Pancreas (tissue), 10 donors: Measurements from ENCODE around the gene GPANK1. TPM values are rescaled to one million over a fixed set of nuclear protein-coding genes. Genes with fewer than 3 reads are reported as not detected.

Source experiments
- ATAC-seq, 4 donors: fragments of 200-7000 bp; cut with Tn5 transposase; one replicate each; pipeline versions ENCODE4 v1.8.0 to v1.9.1; 2020; ENCODE audit warnings: mild to moderate bottlenecking in 4 of 4, moderate library complexity in 4 of 4
- DNase-seq, 6 donors: peaks; one replicate each; pipeline ENCODE4 v3.0.0-alpha.2; 2020
- FAIRE-seq: peaks from 2 replicates; lab custom pipeline; 2012; peaks lifted over from hg19 to GRCh38; lab: Jason Lieb, UNC
- H3K27ac ChIP-seq, 4 donors: fragments of 200-600 bp; sonication (generic); 1 replicate in 3 of 4; 2 replicates in 1 of 4; pipeline versions ENCODE4 v1.5.0 to v1.8.0; 2020
- H3K27me3 ChIP-seq, 4 donors: fragments of 200-600 bp; one replicate each; pipeline ENCODE4 v1.8.0; 2021
- H3K36me3 ChIP-seq, 3 donors: fragments of 200-600 bp; sonication (generic) in 1 of 3; one replicate each; pipeline versions ENCODE4 v1.5.0 to v1.8.0; 2020 to 2021
- H3K4me1 ChIP-seq, 3 donors: fragments of 200-600 bp; one replicate each; pipeline ENCODE4 v1.8.0; 2021
- H3K4me3 ChIP-seq, 4 donors: fragments of 200-600 bp; sonication (generic) in 2 of 4; one replicate each; pipeline versions ENCODE4 v1.5.0 to v1.8.0; 2020 to 2021
- H3K9me3 ChIP-seq, 4 donors: fragments of 200-600 bp; one replicate each; pipeline ENCODE4 v1.8.0; 2021
- WGBS, 2 donors: extraction: QIAGEN DNeasy Blood & Tissue Kit; methylation state at CpG; one replicate each; pipeline ENCODE4 v1.1.7; 2013; 5-methylcytosine and 5-hydroxymethylcytosine counted together
- intact Hi-C, 3 donors: fragments of 100-400 bp; cut with DNase I; formaldehyde crosslinking; loops; one replicate each; pipeline versions ENCODE4 v1.11.1 to v1.14.2; 2022
- microRNA-seq, 2 donors: library from miRNA; unstranded; fragments of <30 nt; microRNA quantifications; one replicate each; pipeline versions ENCODE4 to v1.1.0, GENCODE V29; 2019 to 2020
- polyA plus RNA-seq, 2 donors: library from polyadenylated mRNA; stranded (reverse); fragments of 200-250 nt; gene quantifications; one replicate each; pipeline ENCODE4 v1.2.3, GENCODE V29; 2013
- total RNA-seq, 6 donors: library from RNA; stranded (reverse); fragmentation: NEBNext Ultra II Directional in 4 of 6; extraction: Animal tissue kit (Norgen Biotek cat#: 25700) in 4 of 6; gene quantifications; one replicate each; pipeline versions ENCODE4 v1.2.1 to v1.2.4, GENCODE V29; 2021 to 2023
- TF ChIP-seq, protein P1 (sequence below), 4 donors: fragments of 200-600 bp; sonication (generic) in 3 of 4; IDR thresholded peaks; one replicate each; pipeline versions ENCODE4 v1.5.0 to v1.8.0; 2021; ENCODE audit warnings: antibody characterized with exemption in 4 of 4
- donor health status: healthy with polysubstance abuse.
- donor health status: DM: no; HTN: no; CAD: no; lungs with moderate emphysema.
- donor health status: DM: no; HTN: no; CAD: no.
- donor health status: control.
- donor health status: control.
- donor health status: Bipolar disorder and iron deficiency.
- donor health status: DM: yes; HTN: yes; CAD: no.
- donor health status: DM: no; HTN: no; CAD: no.
- donor health status: DM: no; HTN: no; CAD: no.
- donor health status: DM: yes; HTN: yes; CAD: no.

The GPANK1 gene
- total and polyA plus RNA-seq, 8 donors = 5.5 to 11.6 (median 7.0) TPM

DNA sequence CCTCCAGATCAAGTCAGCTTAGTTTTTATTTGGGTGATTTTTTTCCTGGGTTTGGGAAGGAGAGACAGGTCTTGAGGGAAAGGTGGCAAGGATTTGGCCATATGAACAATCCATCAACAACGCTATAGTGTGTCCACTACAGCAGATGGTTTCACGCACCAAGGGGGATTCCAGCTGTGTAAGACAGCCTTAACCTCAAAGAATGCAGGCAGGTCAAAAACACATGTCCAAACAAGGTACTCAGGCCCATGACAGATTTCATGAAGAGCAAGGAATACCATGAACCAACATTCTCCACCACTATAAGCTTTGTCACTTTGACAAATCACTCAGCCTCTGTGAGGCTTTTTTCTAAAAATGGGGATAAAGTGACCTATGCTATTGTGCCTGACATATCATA is 47.8 kb downstream of the GPANK1 start:
- H3K36me3 ChIP-seq = no peaks in the 10 kb centered on the region
- DNase-seq (no peak), FAIRE-seq (no peak), ATAC-seq (no peak)
- intact Hi-C loops = no loop called here
- peaks cover 0 to 3% (median under 1%) of the 10 kb centered on the region in 3 donors for H3K4me1 ChIP-seq
- WGBS, 2 donors = 87 to 92% methylated on average over 2 of the region's 2 CpGs
- no peak overlapping the region for H3K27ac ChIP-seq
- TF ChIP-seq, protein P1, sequence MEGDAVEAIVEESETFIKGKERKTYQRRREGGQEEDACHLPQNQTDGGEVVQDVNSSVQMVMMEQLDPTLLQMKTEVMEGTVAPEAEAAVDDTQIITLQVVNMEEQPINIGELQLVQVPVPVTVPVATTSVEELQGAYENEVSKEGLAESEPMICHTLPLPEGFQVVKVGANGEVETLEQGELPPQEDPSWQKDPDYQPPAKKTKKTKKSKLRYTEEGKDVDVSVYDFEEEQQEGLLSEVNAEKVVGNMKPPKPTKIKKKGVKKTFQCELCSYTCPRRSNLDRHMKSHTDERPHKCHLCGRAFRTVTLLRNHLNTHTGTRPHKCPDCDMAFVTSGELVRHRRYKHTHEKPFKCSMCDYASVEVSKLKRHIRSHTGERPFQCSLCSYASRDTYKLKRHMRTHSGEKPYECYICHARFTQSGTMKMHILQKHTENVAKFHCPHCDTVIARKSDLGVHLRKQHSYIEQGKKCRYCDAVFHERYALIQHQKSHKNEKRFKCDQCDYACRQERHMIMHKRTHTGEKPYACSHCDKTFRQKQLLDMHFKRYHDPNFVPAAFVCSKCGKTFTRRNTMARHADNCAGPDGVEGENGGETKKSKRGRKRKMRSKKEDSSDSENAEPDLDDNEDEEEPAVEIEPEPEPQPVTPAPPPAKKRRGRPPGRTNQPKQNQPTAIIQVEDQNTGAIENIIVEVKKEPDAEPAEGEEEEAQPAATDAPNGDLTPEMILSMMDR (IDR thresholded peaks at IDR 0.05) = no peak
- H3K9me3 ChIP-seq = no peaks in the 10 kb centered on the region
- no peak overlapping the region for H3K4me3 ChIP-seq
- no peaks in the 10 kb centered on the region for H3K27me3 ChIP-seq

DNA sequence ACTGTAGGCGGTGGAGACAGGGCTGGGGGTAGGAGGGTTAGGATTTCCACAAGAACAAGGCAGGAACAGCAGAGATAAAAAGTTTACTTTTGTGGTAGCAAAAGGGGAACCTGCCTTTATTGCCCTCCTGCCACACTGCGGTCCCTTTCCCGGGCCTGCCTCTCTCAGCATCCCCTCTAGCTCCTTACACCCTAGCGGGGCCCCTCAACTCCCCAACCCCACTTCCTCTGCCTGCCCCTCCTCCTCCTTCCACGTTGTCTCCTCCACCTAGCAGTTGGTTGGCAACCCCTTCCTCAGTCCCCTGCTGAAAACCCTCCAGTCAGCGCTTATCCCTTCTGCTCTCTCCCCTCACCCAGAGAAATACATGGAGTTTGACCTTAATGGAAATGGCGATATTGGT is 49.0 kb downstream of the GPANK1 start:
- FAIRE-seq = no peak

DNA sequence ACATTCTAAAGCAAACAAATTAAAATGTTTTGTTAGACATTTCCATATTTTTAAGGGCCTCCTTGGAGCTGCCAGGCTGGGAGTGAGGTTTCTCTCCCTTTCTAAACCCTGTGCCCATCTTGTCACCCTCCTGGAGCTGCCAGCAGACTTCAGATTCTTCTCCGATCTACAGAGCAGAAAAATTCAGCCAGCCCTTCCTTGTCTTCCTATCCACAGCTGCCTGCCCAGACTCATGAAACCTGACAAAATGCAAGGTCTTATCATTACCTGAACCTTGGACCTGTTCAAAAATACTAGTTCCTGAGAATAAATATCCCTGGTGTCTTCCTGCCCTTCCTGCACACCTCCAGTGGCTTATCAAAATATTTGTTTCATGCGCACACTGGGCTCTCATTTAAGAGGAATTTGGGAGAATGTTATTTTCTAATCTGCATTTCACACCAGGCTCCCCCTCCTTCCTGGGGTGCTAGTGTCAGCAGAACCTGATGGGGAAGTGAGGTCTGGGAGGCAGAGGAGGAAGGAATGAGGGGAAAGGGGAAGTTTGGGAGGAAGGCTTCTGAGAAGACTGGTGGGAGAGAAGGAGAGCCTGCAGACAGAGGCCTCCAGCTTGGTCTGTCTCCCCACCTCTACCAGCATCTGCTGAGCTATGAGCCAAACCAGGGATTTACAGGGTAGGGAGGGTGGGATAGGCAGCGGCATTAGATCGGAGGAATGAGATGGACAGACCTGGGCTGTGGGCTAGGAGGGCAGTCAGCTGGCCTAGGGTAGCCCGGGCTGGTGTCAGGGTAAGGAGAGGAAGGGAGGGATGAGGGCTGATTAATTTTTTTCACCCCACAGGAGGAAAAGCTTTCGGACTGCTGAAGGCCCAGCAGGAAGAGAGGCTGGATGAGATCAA is 49.9 kb downstream of the GPANK1 start, which contains the start of gene AIF1:
AIF1 (plus strand) TSS at position 551 of the 895 bp plus-strand sequence; CDS start at position 647, 96 bp downstream.
- peak in 3 of 4 donors; percentile 9 to 25 (median 19) for ATAC-seq
- DNase-seq = no peak
- peak within 1 kb of the TSS in 2 of 4 donors; percentile 2 to 15 for H3K27ac ChIP-seq
- intact Hi-C loops = no loop called here
- no peaks in the 10 kb centered on the region for H3K4me1 ChIP-seq
- no peaks in the 10 kb centered on the region for H3K36me3 ChIP-seq
- no peak for FAIRE-seq
- peak within 1 kb of the TSS in 1 of 4 donors; percentile 20 for H3K4me3 ChIP-seq
- 60 to 65% methylated on average over 6 of the region's 6 CpGs for WGBS, 2 donors
- H3K27me3 ChIP-seq = no peaks in the 10 kb centered on the region
- TF ChIP-seq, protein P1 (IDR thresholded peaks at IDR 0.05) = no peak
- H3K9me3 ChIP-seq = no peaks in the 10 kb centered on the region

More for the DNA sequence above, 49.0 kb downstream of the GPANK1 start:
- H3K27me3 ChIP-seq = no peaks in the 10 kb centered on the region
- peak in 1 of 6 donors; percentile 55 for DNase-seq
- peak overlapping the region in 1 of 4 donors; percentile 20 for H3K4me3 ChIP-seq
- H3K4me1 ChIP-seq = no peaks in the 10 kb centered on the region
- peak overlapping the region in 1 of 4 donors; percentile 11 for H3K27ac ChIP-seq
- no peaks in the 10 kb centered on the region for H3K36me3 ChIP-seq
- 75 to 81% methylated on average over 7 of the region's 7 CpGs for WGBS, 2 donors
- TF ChIP-seq, protein P1 (IDR thresholded peaks at IDR 0.05) = no peak
- no peaks in the 10 kb centered on the region for H3K9me3 ChIP-seq
- ATAC-seq = no peak
- intact Hi-C loops = no loop called here

DNA sequence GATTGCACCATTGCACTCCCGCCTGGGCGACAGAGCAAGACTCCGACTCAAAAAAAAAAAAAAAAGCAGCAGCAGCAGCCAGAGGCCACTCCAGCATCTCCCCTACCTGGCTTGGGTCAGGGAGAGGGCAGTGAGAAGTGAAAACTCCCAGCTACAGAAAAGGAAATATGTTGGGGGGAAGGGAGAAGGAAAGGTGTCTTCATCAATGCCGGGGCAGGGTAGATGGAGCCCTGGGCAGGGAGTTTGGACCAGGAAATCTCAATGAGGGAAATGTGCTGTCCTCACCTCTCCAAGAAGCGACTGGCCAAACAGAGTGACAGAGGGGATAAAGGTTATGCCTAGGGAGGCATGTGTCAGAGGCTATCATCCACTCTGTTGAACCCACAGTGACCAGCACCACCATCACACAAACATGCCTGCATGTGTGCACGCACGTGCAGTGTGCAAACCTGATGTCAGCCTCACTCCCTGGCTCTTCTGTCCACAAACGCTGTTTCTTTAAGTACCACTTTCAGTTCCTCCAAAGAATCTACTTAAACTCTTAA is 50.6 kb downstream of the GPANK1 start:
- no peaks in the 10 kb centered on the region for H3K27me3 ChIP-seq
- H3K4me3 ChIP-seq = no peak overlapping the region
- no peak for DNase-seq
- no peaks in the 10 kb centered on the region for H3K4me1 ChIP-seq
- H3K9me3 ChIP-seq = no peaks in the 10 kb centered on the region
- 84% methylated on average over 8 of the region's 8 CpGs for WGBS, 2 donors
- no peak for FAIRE-seq
- no peak overlapping the region for H3K27ac ChIP-seq
- no peaks in the 10 kb centered on the region for H3K36me3 ChIP-seq
- peak in 2 of 4 donors; percentile 35 to 54 for ATAC-seq
- intact Hi-C loops = no loop called here
- TF ChIP-seq, protein P1 (IDR thresholded peaks at IDR 0.05) = no peak

Small RNAs within 50 kb of the gene (microRNA-seq; reads per million reads assigned to microRNA genes)
- gene MIR4646 (0.59 to 1.2 reads per million in 2 donors), gene MIR6832 (0 reads per million in 2 donors)

Other genes with a start within 250 kb of the GPANK1 start
Only the 30 nearest of the 37 such genes appear.
- gene MCCD1, start 136.0 kb downstream of the GPANK1 start, total RNA-seq = not detected
- gene MCCD1, start 136.0 kb downstream of the GPANK1 start, polyA plus RNA-seq = not detected
- gene DDX39B, start 123.0 kb downstream of the GPANK1 start, total RNA-seq = 100 to 1,000 TPM; 134 to 233 (median 153) TPM
- gene DDX39B, start 123.0 kb downstream of the GPANK1 start, polyA plus RNA-seq = 100 to 1,000 TPM; 423 to 669 TPM
- under 1 TPM; 0.16 to 0.81 (median 0.36) TPM for gene ATP6V1G2, start 118.4 kb downstream of the GPANK1 start, total RNA-seq
- gene ATP6V1G2, start 118.4 kb downstream of the GPANK1 start, polyA plus RNA-seq = 1 to 10 TPM; 1.9 to 2.1 TPM
- 10 to 100 TPM; 12.1 to 25.3 (median 20.8) TPM for gene NFKBIL1, start 117.4 kb downstream of the GPANK1 start, total RNA-seq
- gene NFKBIL1, start 117.4 kb downstream of the GPANK1 start, polyA plus RNA-seq = 10 to 100 TPM; 26.5 to 46.0 TPM
- 1 to 10 TPM in 1 of 6 donors, under 1 TPM in 1, not detected in 4; 0.12 to 1.3 TPM for gene LTA, start 92.7 kb downstream of the GPANK1 start, total RNA-seq
- gene LTA, start 92.7 kb downstream of the GPANK1 start, polyA plus RNA-seq = under 1 TPM; 0.05 to 0.15 TPM
- under 1 TPM in 5 of 6 donors, not detected in 1; 0.29 to 0.87 (median 0.58) TPM for gene TNF, start 89.4 kb downstream of the GPANK1 start, total RNA-seq
- gene TNF, start 89.4 kb downstream of the GPANK1 start, polyA plus RNA-seq = under 1 TPM; 0.11 to 0.42 TPM
- 10 to 100 TPM in 1 of 6 donors, 1 to 10 TPM in 3, under 1 TPM in 2; 0.71 to 19.4 (median 1.9) TPM for gene LTB, start 82.6 kb downstream of the GPANK1 start, total RNA-seq
- 1 to 10 TPM; 1.4 to 7.3 TPM for gene LTB, start 82.6 kb downstream of the GPANK1 start, polyA plus RNA-seq
- gene LST1, start 78.7 kb downstream of the GPANK1 start, total RNA-seq = 10 to 100 TPM in 2 of 6 donors, 1 to 10 TPM in 2, under 1 TPM in 2; 0.56 to 12.9 (median 2.6) TPM
- 1 to 10 TPM; 6.0 to 6.2 TPM for gene LST1, start 78.7 kb downstream of the GPANK1 start, polyA plus RNA-seq
- under 1 TPM in 1 of 6 donors, not detected in 5; 0.28 TPM for gene NCR3, start 72.0 kb downstream of the GPANK1 start, total RNA-seq
- not detected for gene NCR3, start 72.0 kb downstream of the GPANK1 start, polyA plus RNA-seq
- 10 to 100 TPM in 2 of 6 donors, 1 to 10 TPM in 4; 1.1 to 18.6 (median 5.3) TPM for gene AIF1, start 49.8 kb downstream of the GPANK1 start, total RNA-seq
- 10 to 100 TPM; 16.2 to 16.4 TPM for gene AIF1, start 49.8 kb downstream of the GPANK1 start, polyA plus RNA-seq
- 10 to 100 TPM; 45.3 to 97.6 (median 73.5) TPM for gene PRRC2A, start 44.3 kb downstream of the GPANK1 start, total RNA-seq
- gene PRRC2A, start 44.3 kb downstream of the GPANK1 start, polyA plus RNA-seq = 100 to 1,000 TPM; 138 to 144 TPM
- 100 to 1,000 TPM in 4 of 6 donors, 10 to 100 TPM in 2; 93.3 to 160 (median 113) TPM for gene BAG6, start 12.3 kb downstream of the GPANK1 start, total RNA-seq
- gene BAG6, start 12.3 kb downstream of the GPANK1 start, polyA plus RNA-seq = 100 to 1,000 TPM; 283 to 292 TPM
- gene APOM, start 9.1 kb downstream of the GPANK1 start, total RNA-seq = 1 to 10 TPM in 3 of 6 donors, under 1 TPM in 3; 0.62 to 2.6 (median 0.98) TPM
- 1 to 10 TPM; 3.4 to 5.0 TPM for gene APOM, start 9.1 kb downstream of the GPANK1 start, polyA plus RNA-seq
- 10 to 100 TPM in 1 of 6 donors, 1 to 10 TPM in 5; 6.9 to 12.0 (median 9.0) TPM for gene C6orf47, start 4.2 kb downstream of the GPANK1 start, total RNA-seq
- gene C6orf47, start 4.2 kb downstream of the GPANK1 start, polyA plus RNA-seq = 10 to 100 TPM; 10.8 to 11.2 TPM
- gene CSNK2B, start 1.1 kb upstream of the GPANK1 start, total RNA-seq = 10 to 100 TPM; 48.1 to 65.9 (median 57.8) TPM
- 100 to 1,000 TPM in 1 of 2 donors, 10 to 100 TPM in 1; 86.8 to 116 TPM for gene CSNK2B, start 1.1 kb upstream of the GPANK1 start, polyA plus RNA-seq
- gene LY6G5B, start 5.0 kb upstream of the GPANK1 start, total RNA-seq = 1 to 10 TPM; 3.0 to 8.2 (median 4.0) TPM
- gene LY6G5B, start 5.0 kb upstream of the GPANK1 start, polyA plus RNA-seq = 10 to 100 TPM in 1 of 2 donors, 1 to 10 TPM in 1; 9.2 to 11.4 TPM
- gene LY6G5C, start 16.1 kb upstream of the GPANK1 start, total RNA-seq = 1 to 10 TPM; 1.6 to 2.9 (median 2.3) TPM
- 1 to 10 TPM; 2.4 to 2.5 TPM for gene LY6G5C, start 16.1 kb upstream of the GPANK1 start, polyA plus RNA-seq
- gene ABHD16A, start 38.3 kb upstream of the GPANK1 start, total RNA-seq = 10 to 100 TPM; 14.9 to 34.2 (median 19.7) TPM
- gene ABHD16A, start 38.3 kb upstream of the GPANK1 start, polyA plus RNA-seq = 10 to 100 TPM; 31.9 to 61.5 TPM
- not detected for gene LY6G6F, start 41.9 kb upstream of the GPANK1 start, total RNA-seq
- gene LY6G6F, start 41.9 kb upstream of the GPANK1 start, polyA plus RNA-seq = not detected
- not detected for gene LY6G6D, start 50.4 kb upstream of the GPANK1 start, total RNA-seq
- gene LY6G6D, start 50.4 kb upstream of the GPANK1 start, polyA plus RNA-seq = not detected
- not detected for gene LY6G6C, start 56.7 kb upstream of the GPANK1 start, total RNA-seq
- gene LY6G6C, start 56.7 kb upstream of the GPANK1 start, polyA plus RNA-seq = not detected
- gene MPIG6B, start 58.4 kb upstream of the GPANK1 start, total RNA-seq = under 1 TPM in 1 of 6 donors, not detected in 5; 0.06 TPM
- gene MPIG6B, start 58.4 kb upstream of the GPANK1 start, polyA plus RNA-seq = under 1 TPM in 1 of 2 donors, not detected in 1; 0.05 TPM
- gene DDAH2, start 64.3 kb upstream of the GPANK1 start, total RNA-seq = 10 to 100 TPM in 4 of 6 donors, 1 to 10 TPM in 2; 6.5 to 32.8 (median 13.0) TPM
- 10 to 100 TPM; 58.2 to 68.8 TPM for gene DDAH2, start 64.3 kb upstream of the GPANK1 start, polyA plus RNA-seq
- 100 to 1,000 TPM in 2 of 6 donors, 10 to 100 TPM in 4; 61.0 to 150 (median 80.8) TPM for gene CLIC1, start 71.5 kb upstream of the GPANK1 start, total RNA-seq
- gene CLIC1, start 71.5 kb upstream of the GPANK1 start, polyA plus RNA-seq = 100 to 1,000 TPM in 1 of 2 donors, 10 to 100 TPM in 1; 91.8 to 154 TPM
- 1 to 10 TPM; 2.2 to 7.6 (median 5.3) TPM for gene MSH5, start 75.0 kb upstream of the GPANK1 start, total RNA-seq
- gene MSH5, start 75.0 kb upstream of the GPANK1 start, polyA plus RNA-seq = 10 to 100 TPM; 11.3 to 17.4 TPM
- 1 to 10 TPM in 1 of 6 donors, under 1 TPM in 4, not detected in 1; 0.51 to 1.9 (median 0.64) TPM for gene SAPCD1, start 97.7 kb upstream of the GPANK1 start, total RNA-seq
- gene SAPCD1, start 97.7 kb upstream of the GPANK1 start, polyA plus RNA-seq = 10 to 100 TPM in 1 of 2 donors, 1 to 10 TPM in 1; 4.8 to 11.1 TPM
- 1 to 10 TPM; 2.9 to 5.0 (median 4.3) TPM for gene VWA7, start 112.3 kb upstream of the GPANK1 start, total RNA-seq
- gene VWA7, start 112.3 kb upstream of the GPANK1 start, polyA plus RNA-seq = 10 to 100 TPM in 1 of 2 donors, 1 to 10 TPM in 1; 5.6 to 11.9 TPM
- gene VARS1, start 130.8 kb upstream of the GPANK1 start, total RNA-seq = 10 to 100 TPM; 22.0 to 48.1 (median 36.2) TPM
- gene VARS1, start 130.8 kb upstream of the GPANK1 start, polyA plus RNA-seq = 10 to 100 TPM; 35.3 to 67.3 TPM
- gene LSM2, start 142.0 kb upstream of the GPANK1 start, total RNA-seq = 10 to 100 TPM; 11.0 to 23.1 (median 19.0) TPM
- gene LSM2, start 142.0 kb upstream of the GPANK1 start, polyA plus RNA-seq = 10 to 100 TPM; 25.1 to 27.3 TPM
- gene HSPA1L, start 150.3 kb upstream of the GPANK1 start, total RNA-seq = 1 to 10 TPM in 2 of 6 donors, under 1 TPM in 4; 0.51 to 1.2 (median 0.68) TPM
- 1 to 10 TPM in 1 of 2 donors, under 1 TPM in 1; 0.46 to 1.0 TPM for gene HSPA1L, start 150.3 kb upstream of the GPANK1 start, polyA plus RNA-seq